Measurements from ENCODE around the gene ZNF593OS. TPM values are rescaled to one million over a fixed set of nuclear protein-coding genes. Genes with fewer than 3 reads are reported as not detected.

ZNF593OS gene
- total and polyA plus RNA-seq, 2 donors (not counting 1 experiment from before 2014, with no cell fraction given), result 0.09 TPM; not detected in 1

DNA sequence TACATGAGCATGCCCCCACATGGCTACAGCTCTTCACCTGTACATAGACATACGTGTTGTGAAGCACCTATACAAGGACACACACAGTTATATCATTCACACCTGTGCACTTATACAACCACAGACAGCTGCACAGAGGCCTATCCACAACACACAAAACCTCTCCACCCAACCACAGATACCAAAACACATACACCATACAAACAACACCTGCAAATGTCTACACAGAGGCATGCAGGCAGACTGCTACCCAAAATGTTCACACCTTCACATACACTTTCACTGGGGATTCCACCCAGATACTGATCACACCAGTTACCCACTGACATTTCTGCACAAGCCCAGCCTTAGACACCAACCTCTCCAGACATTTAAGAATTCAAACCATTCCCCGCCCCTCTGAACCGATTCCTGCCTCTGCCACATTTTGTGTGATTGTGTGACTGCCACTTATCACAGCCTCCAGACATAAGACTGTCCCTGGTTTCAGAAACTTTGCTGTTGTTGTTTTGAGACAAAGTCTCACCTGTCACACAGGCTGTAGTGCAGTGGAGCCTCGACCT lies 4.8 kb downstream of the ZNF593OS start:
- peaks cover 24 to 31% of the 10 kb centered on the region in 2 donors for H3K4me1 ChIP-seq (ENCODE audit: control insufficient read depth in 2 of 2, insufficient read depth in 2 of 2, low read length in 2 of 2)
- H3K79me2 ChIP-seq (ENCODE audit: control insufficient read depth, insufficient read depth, low read length), result peaks cover 14% of the 10 kb centered on the region
- no peaks in the 10 kb centered on the region for H3K36me3 ChIP-seq (replicated peaks in 1 of 2; ENCODE audit: control extremely low read depth in 1 of 2, control insufficient read depth in 1 of 2, extremely low read depth in 1 of 2, insufficient read depth in 2 of 2, low read length in 1 of 2)
- no peak overlapping the region for H3K4me3 ChIP-seq (ENCODE audit: control extremely low read depth in 1 of 5, extremely low read depth in 1 of 5, insufficient read depth in 1 of 5, low read depth in 2 of 5, low read length in 4 of 5)
- H3K27ac Mint-ChIP-seq, result no peak overlapping the region
- no peaks in the 10 kb centered on the region for H3K9me3 ChIP-seq (ENCODE audit: control extremely low read depth in 1 of 3, control insufficient read depth in 2 of 3, insufficient read depth in 1 of 3, low read length in 2 of 3)
- POLR2A ChIA-PET, result no interaction called here
- peaks cover 27% of the 10 kb centered on the region for H3K4me1 Mint-ChIP-seq
- H3K4me2 ChIP-seq (replicated peaks; ENCODE audit: low read depth, low read length, poor library complexity, severe bottlenecking), result no peak overlapping the region
- no peak overlapping the region for H3K9ac ChIP-seq (ENCODE audit: low read length)
- 89% methylated on average over 3 of the region's 4 CpGs for WGBS (ENCODE audit: insufficient coverage)
- TF ChIP-seq, protein P1, sequence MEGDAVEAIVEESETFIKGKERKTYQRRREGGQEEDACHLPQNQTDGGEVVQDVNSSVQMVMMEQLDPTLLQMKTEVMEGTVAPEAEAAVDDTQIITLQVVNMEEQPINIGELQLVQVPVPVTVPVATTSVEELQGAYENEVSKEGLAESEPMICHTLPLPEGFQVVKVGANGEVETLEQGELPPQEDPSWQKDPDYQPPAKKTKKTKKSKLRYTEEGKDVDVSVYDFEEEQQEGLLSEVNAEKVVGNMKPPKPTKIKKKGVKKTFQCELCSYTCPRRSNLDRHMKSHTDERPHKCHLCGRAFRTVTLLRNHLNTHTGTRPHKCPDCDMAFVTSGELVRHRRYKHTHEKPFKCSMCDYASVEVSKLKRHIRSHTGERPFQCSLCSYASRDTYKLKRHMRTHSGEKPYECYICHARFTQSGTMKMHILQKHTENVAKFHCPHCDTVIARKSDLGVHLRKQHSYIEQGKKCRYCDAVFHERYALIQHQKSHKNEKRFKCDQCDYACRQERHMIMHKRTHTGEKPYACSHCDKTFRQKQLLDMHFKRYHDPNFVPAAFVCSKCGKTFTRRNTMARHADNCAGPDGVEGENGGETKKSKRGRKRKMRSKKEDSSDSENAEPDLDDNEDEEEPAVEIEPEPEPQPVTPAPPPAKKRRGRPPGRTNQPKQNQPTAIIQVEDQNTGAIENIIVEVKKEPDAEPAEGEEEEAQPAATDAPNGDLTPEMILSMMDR (IDR thresholded peaks at IDR 0.05), result no peak
- no peak for TF ChIP-seq EZH2 (IDR thresholded peaks at IDR 0.05; ENCODE audit: borderline replicate concordance, insufficient read depth, low read depth, low read length, poor library complexity, severe bottlenecking)
- no peak for DNase-seq
- H3K9me3 Mint-ChIP-seq (ENCODE audit: insufficient read depth), result no peaks in the 10 kb centered on the region
- intact Hi-C loops (cut with micrococcal nuclease), result no loop called here
- peaks cover 9% of the 10 kb centered on the region for H3K27me3 Mint-ChIP-seq
- H4K20me1 ChIP-seq (ENCODE audit: control insufficient read depth, insufficient read depth, low read length, poor library complexity, severe bottlenecking), result no peaks in the 10 kb centered on the region
- H2AFZ ChIP-seq (ENCODE audit: insufficient read depth, low read depth, low read length, poor library complexity, severe bottlenecking), result no peak overlapping the region
- H3K4me3 Mint-ChIP-seq, result peak overlapping the region; percentile 14
- peaks cover 0 to 25% (median 11%) of the 10 kb centered on the region in 4 experiments for H3K27me3 ChIP-seq (replicated peaks in 1 of 4; ENCODE audit: control extremely low read depth in 1 of 4, control insufficient read depth in 3 of 4, insufficient read depth in 4 of 4, low read length in 3 of 4)
- H3K27ac ChIP-seq (ENCODE audit: low read length in 2 of 2), result no peak overlapping the region
- CTCF ChIA-PET, result interaction anchor here (0.7 to 1.8 kb wide), 3 partner anchors 67 to 275 kb away, joined by 3 to 4 read pairs (median 3); partner anchors contain the start of gene CEP85
- no peak for ATAC-seq (ENCODE audit: low read depth)
